HG02981 (cell line): ENCODE measurements around the gene OSBPL10.
"Not testable (repeated sequence)": the region's sequence is repeated elsewhere in the genome, so short reads cannot be mapped to it uniquely, and the experiment has no call there.

ENCODE experiments used
- ATAC-seq: cut with Tn5 transposase; IDR thresholded peaks from one replicate; pipeline ENCODE4 v1.9.1; 2021; ENCODE audit warnings: mild to moderate bottlenecking, moderate library complexity; ENCODE audit not compliant: unreplicated experiment

The OSBPL10 gene

GRCh38 chr3:31892916-31893573 lies 88.0 kb downstream of the OSBPL10 start:
- ATAC-seq: no peak

- no peak for ATAC-seq
Measured at GRCh38 chr3:31892500-31892899, 88.6 kb downstream of the OSBPL10 start.

GRCh38 chr3:31891876-31892455 lies 89.1 kb downstream of the OSBPL10 start:
- no peak for ATAC-seq

GRCh38 chr3:31890742-31891469 lies 90.2 kb downstream of the OSBPL10 start:
- ATAC-seq: no peak

- ATAC-seq: no peak
Measured at GRCh38 chr3:31890007-31890406, 91.1 kb downstream of the OSBPL10 start.

GRCh38 chr3:31885235-31885634 lies 95.8 kb downstream of the OSBPL10 start:
- no peak for ATAC-seq

- ATAC-seq: no peak
Measured at GRCh38 chr3:31884251-31884650, 96.8 kb downstream of the OSBPL10 start.

GRCh38 chr3:31882895-31883294 lies 98.2 kb downstream of the OSBPL10 start:
- no peak for ATAC-seq

- no peak for ATAC-seq
Measured at GRCh38 chr3:31882431-31882830, 98.6 kb downstream of the OSBPL10 start.

- ATAC-seq: no peak
Measured at GRCh38 chr3:31880482-31881078, 100.5 kb downstream of the OSBPL10 start.

- ATAC-seq: no peak
Measured at GRCh38 chr3:31880020-31880419, 101.0 kb downstream of the OSBPL10 start.

GRCh38 chr3:31879365-31879764 lies 101.7 kb downstream of the OSBPL10 start:
- ATAC-seq: no peak

- ATAC-seq: no peak
Measured at GRCh38 chr3:31878231-31878838, 102.7 kb downstream of the OSBPL10 start.

- no peak for ATAC-seq
Measured at GRCh38 chr3:31876331-31876730, 104.7 kb downstream of the OSBPL10 start.

- ATAC-seq: no peak
Measured at GRCh38 chr3:31875437-31875836, 105.6 kb downstream of the OSBPL10 start.

- ATAC-seq: no peak
Measured at GRCh38 chr3:31873254-31873820, 107.7 kb downstream of the OSBPL10 start.

GRCh38 chr3:31871939-31872507 lies 109.0 kb downstream of the OSBPL10 start:
- ATAC-seq: no peak

GRCh38 chr3:31870111-31870510 lies 111.0 kb downstream of the OSBPL10 start:
- ATAC-seq: not testable (repeated sequence)

GRCh38 chr3:31868236-31868635 lies 112.8 kb downstream of the OSBPL10 start:
- no peak for ATAC-seq

- no peak for ATAC-seq
Measured at GRCh38 chr3:31862666-31863279, 118.3 kb downstream of the OSBPL10 start.
